HUES6 (cell line): Measurements from ENCODE around the gene CRYBB2.
"Not testable (repeated sequence)": the region's sequence is repeated elsewhere in the genome, so short reads cannot be mapped to it uniquely, and the experiment has no call there.

Experiments
- H3K27ac ChIP-seq: 2 replicates; pipeline ENCODE4 v1.7.0; 2013; ENCODE audit warnings: low read depth, mild to moderate bottlenecking, low read length, inconsistent platforms
- H3K27me3 ChIP-seq: 2 replicates; pipeline ENCODE4 v1.6.1; 2013; ENCODE audit warnings: low read length; ENCODE audit not compliant: control insufficient read depth, insufficient read depth
- H3K36me3 ChIP-seq: 2 replicates; pipeline ENCODE4 v1.6.1; 2013; ENCODE audit warnings: low read length; ENCODE audit not compliant: control insufficient read depth, insufficient read depth
- H3K4me1 ChIP-seq: 2 replicates; pipeline ENCODE4 v1.6.1; 2013; ENCODE audit warnings: low read length; ENCODE audit not compliant: control insufficient read depth, insufficient read depth
- H3K4me3 ChIP-seq: 2 replicates; pipeline ENCODE4 v1.5.1; 2013; ENCODE audit warnings: low read depth, low read length
- H3K9ac ChIP-seq: one replicate; pipeline ENCODE4 v1.6.1; 2013; ENCODE audit warnings: mild to moderate bottlenecking, low read length
- H3K9me3 ChIP-seq: 2 replicates; pipeline ENCODE4 v1.6.1; 2013; ENCODE audit warnings: low read depth, low read length; ENCODE audit not compliant: control insufficient read depth, insufficient read depth

Gene CRYBB2

DNA sequence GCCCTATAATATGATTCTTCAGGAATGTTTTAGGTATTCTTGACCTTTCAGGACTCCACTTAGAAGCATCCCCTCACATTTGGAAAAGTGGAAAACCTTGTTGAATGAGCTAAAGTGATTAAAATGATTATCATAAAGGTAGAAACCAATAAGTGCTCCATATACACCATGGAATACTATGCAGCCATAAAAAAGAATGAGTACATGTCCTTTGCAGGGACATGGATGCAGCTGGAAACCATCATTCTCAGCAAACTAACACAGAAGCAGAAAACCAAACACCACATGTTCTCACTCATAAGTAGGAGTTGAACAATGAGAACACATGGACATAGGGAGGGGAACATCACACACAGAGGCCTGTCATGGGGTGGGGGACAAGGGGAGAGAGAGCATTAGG is 14.3 kb downstream of the CRYBB2 start:
- not testable (repeated sequence) for H3K36me3 ChIP-seq, H3K27me3 ChIP-seq, H3K4me3 ChIP-seq, H3K9ac ChIP-seq, H3K4me1 ChIP-seq, H3K27ac ChIP-seq, H3K9me3 ChIP-seq

DNA sequence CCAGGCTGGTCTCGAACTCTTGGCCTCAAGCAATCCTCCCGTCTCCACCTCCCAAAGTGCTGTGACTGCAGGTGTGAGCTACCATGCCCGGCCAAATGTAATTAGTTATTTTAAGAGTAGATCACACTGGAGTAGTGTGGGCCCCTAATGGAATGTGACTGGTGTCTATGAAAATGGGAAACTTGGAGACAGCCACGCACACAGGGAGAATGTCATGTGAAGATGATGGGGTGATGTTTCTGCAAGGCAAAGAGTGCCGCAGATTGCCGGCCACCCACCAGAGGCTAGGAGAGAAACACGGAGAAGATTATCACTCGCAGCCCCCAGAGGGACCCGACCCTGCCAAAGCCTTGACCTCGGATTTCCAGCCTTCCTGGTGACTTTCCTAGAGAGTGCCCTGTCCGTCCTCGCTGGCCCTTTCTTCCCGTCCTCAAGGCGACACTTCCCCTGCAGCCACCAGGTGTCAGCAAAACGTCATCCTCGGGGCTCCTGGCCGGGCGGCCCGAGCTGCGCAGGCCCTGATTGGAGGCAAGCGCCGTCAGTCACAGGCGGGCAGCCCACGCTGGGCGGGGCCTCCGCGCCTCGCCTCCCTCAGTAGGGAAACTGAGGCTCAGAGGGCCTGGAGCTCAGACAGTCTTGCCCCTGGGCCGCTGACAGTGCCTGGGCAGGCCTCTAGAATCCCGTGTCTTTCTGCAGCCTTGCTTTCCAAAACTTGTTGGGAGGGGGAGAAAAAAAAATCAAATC is 16.3 kb downstream of the CRYBB2 start:
- no peaks in the 10 kb centered on the region for H3K27me3 ChIP-seq
- H3K4me1 ChIP-seq: no peaks in the 10 kb centered on the region
- H3K9ac ChIP-seq: no peak overlapping the region
- no peaks in the 10 kb centered on the region for H3K9me3 ChIP-seq
- no peaks in the 10 kb centered on the region for H3K36me3 ChIP-seq
- no peak overlapping the region for H3K27ac ChIP-seq
- H3K4me3 ChIP-seq: no peak overlapping the region

DNA sequence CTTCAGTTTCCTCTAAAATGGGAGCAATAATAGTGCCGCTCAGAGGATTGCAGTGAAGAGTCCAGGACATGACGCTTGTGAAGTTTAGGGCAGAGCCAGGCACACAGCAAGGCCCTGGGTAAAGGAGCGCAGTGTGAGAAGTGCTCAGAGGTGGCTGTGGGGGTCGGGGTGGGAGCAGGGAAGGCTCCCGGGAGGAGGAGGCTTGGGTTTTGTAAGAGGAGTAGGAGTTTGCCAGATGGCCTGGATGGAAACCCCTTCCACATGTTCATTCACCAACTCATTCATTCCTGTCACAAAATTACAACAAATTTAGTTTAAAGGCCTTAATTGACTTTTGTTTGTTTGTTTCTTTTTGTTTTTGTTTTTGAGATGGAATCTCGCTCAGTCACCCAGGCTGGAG is 17.0 kb downstream of the CRYBB2 start:
- Histone ChIP-seq H3K9me3 (no peaks in the 10 kb centered on the region), H3K9ac (no peak overlapping the region), H3K4me3 (no peak overlapping the region), H3K4me1 (no peaks in the 10 kb centered on the region), H3K27ac (no peak overlapping the region), H3K36me3 (no peaks in the 10 kb centered on the region), H3K27me3 (no peaks in the 10 kb centered on the region)

DNA sequence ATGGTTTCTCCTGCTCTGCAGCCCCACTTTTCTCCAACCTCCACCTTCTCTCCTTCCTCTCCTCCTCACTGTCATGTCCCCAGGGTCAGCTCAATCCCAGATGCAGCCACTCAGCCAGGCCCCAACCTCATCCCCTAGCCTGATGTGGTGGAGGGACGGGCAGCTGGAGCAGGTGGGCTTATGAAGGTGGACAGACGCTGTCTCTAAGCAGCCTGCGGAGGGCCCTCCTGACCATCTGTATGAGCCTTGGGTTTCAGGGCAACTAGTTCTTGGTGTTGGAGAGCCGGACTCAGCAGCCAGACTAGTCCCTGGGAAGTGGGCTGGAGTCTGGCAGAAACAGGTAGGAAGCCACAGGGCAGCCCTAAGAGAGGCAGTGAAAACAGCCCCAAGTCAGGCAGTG is 18.1 kb downstream of the CRYBB2 start:
- Histone ChIP-seq H3K4me1 (no peaks in the 10 kb centered on the region), H3K36me3 (no peaks in the 10 kb centered on the region), H3K27me3 (no peaks in the 10 kb centered on the region), H3K4me3 (no peak overlapping the region), H3K9ac (no peak overlapping the region), H3K9me3 (no peaks in the 10 kb centered on the region), H3K27ac (no peak overlapping the region)

DNA sequence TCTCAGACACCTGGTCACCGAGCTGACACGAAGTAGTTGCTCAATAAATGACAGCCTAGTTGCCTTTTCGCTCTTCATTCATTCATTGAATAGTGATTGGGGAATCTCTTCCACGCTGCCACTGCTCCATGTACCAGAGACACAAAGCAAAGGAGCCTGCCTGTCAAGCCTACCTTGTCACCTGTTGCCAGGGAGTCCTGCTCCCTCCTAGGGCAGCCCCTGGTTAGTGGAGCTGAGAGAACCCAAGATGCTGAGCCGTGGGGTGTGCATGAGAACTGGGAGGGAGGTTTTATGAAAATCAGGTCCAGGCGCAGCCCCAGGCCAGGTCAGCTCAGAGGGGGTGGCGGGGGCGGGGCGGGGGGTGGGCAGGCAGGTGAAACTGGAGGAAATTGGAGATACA is 18.6 kb downstream of the CRYBB2 start:
- not testable (repeated sequence) for H3K4me1 ChIP-seq, H3K9me3 ChIP-seq, H3K4me3 ChIP-seq, H3K36me3 ChIP-seq, H3K9ac ChIP-seq, H3K27ac ChIP-seq, H3K27me3 ChIP-seq

DNA sequence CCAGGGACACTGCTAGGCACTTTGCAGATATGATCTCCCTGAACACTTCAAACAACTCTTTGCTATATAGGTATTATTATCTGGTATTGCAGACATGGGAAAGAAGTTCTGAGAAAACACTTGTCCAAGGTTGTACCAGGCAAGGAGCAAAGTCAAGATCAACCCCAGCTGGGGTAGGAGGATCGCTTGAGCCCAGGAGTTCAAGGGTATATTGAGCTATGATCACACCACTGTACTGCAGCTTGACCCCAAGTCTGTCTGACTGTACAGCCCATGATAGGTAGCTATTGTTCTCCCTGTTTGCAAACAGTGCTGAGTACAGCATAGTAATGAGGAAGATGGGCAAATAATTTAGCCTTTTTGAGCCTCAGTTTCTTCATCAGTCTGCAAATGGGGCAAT is 35.7 kb downstream of the CRYBB2 start:
- H3K9ac ChIP-seq, H3K4me1 ChIP-seq, H3K27ac ChIP-seq, H3K4me3 ChIP-seq, H3K27me3 ChIP-seq, H3K9me3 ChIP-seq, H3K36me3 ChIP-seq: not testable (repeated sequence)

DNA sequence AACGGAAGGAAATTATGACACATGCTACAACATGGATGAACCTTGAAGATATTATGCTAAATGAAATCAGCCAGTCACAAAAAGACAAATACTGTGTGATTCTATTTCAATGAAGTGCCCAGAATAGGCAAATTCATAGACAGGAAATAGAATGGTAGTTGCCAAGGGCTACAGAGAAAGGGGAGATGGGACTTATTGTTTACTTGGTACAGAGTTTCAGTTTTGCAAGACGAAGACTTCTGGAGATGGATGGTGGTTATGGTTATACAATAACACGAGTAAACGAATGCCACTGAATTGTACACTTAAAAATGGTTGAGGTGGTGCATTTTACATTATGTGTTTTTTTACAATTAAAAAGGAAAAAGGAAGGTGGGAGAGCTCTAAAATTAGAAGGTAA is 48.1 kb downstream of the CRYBB2 start:
- H3K4me3 ChIP-seq, H3K4me1 ChIP-seq, H3K36me3 ChIP-seq, H3K9me3 ChIP-seq, H3K27ac ChIP-seq, H3K9ac ChIP-seq, H3K27me3 ChIP-seq: not testable (repeated sequence)

DNA sequence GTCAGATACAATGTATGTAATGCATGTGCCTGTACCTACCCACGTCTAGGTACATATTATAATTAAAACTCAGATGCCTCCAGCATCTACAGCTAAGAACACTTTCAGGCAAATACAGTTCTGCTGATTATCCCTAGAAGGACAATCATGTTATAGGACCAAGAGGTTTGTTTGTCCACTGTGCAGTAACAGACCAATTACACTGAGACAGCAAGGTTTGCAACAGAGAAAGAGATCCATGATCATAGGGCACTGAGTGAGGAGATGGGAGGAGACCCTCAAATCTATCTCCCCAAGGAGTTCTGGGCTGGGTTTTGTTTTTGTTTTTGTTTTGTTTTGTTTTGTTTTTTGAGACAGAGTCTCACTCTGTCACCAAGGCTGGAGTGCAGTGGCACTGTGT is 49.5 kb downstream of the CRYBB2 start:
- H3K9ac ChIP-seq, H3K4me1 ChIP-seq, H3K9me3 ChIP-seq, H3K27ac ChIP-seq, H3K4me3 ChIP-seq, H3K36me3 ChIP-seq, H3K27me3 ChIP-seq: not testable (repeated sequence)

DNA sequence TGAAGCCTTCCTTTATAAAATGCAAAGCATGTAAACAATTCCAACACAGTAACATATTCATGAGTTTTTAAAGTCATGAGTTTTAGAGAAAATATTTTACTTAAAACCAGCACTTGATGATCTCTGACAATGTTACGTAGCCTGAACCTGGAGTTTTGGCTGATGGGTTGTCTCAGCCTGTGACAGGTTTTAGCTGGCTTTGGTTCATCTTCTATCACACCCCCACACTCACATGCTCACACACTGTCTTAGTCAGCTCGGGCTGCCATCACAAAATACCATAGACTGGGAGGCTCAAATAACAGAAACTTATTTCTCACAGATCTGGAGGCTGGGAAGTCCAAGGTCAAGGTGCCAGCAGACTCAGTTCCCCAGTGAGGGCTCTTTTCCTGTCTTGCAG is 50.6 kb downstream of the CRYBB2 start:
- not testable (repeated sequence) for H3K4me3 ChIP-seq, H3K36me3 ChIP-seq, H3K9me3 ChIP-seq, H3K9ac ChIP-seq, H3K27me3 ChIP-seq, H3K4me1 ChIP-seq, H3K27ac ChIP-seq

DNA sequence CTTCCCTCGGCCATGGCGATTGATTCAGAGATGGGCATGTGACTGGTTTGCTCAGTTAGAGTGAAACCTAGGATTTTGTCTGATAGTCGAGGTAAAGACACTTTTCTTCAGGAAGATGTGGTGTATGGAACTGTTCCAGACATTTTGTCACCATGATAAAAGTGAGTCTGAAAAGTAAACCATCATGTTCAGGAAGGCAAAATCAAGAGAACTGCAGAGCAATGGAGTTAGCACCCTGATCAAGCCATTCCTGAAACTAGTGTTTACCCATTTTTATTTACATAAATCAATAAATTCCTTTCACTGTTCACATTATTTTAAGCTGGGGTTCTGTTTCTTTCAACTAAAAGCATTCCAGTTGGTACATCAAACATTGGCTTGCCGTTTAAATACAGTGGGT is 53.8 kb downstream of the CRYBB2 start:
- H3K4me3 ChIP-seq, H3K9me3 ChIP-seq, H3K9ac ChIP-seq, H3K36me3 ChIP-seq, H3K27me3 ChIP-seq, H3K4me1 ChIP-seq, H3K27ac ChIP-seq: not testable (repeated sequence)

DNA sequence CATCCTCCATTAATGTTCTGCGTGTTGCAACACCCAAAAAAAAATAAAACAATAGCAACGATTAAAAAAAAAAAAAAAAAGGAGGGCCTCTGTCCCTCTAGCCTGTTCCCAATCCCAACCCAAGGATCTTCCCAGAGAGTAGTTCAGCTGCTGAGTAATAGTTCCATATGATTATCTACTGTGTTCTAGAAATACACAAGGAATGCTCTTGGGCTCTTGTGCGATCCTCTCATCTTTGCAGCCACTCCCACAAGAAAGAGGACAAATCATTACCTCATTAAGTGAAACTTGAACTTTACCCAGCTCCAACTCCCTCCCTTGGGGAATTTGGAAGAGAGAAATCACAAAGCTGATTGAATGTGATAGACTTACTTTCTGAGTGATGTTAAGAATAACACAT is 54.5 kb downstream of the CRYBB2 start:
- H3K36me3 ChIP-seq, H3K9me3 ChIP-seq, H3K4me3 ChIP-seq, H3K4me1 ChIP-seq, H3K9ac ChIP-seq, H3K27ac ChIP-seq: not testable (repeated sequence)
- H3K27me3 ChIP-seq: peaks cover 12% of the 10 kb centered on the region

DNA sequence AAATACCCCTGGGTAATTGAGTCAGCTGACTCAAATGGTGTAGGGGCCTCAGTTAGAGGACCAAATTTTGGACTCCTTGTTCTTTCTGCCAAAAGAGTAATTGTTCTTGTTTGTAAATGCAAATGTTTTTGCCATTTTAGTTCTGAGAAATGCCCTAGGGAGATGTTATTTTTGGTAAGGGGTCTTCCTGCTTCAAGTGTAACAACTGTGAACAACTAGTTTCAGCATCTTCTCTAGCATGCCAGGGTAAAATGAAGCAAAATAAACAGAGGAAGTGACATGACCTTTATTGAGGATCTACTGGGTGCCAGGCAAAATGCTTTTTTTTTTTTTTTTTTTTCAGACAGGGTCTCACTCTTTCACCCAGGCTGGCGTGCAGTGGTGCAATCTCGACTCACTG is 60.7 kb downstream of the CRYBB2 start:
- not testable (repeated sequence) for H3K27ac ChIP-seq, H3K4me3 ChIP-seq, H3K9ac ChIP-seq, H3K4me1 ChIP-seq, H3K36me3 ChIP-seq, H3K9me3 ChIP-seq
- peaks cover 68% of the 10 kb centered on the region for H3K27me3 ChIP-seq
